GM19468 (cell line): ENCODE results near the gene COL25A1.

ENCODE experiments used
- ATAC-seq: cut with Tn5 transposase; IDR thresholded peaks from one replicate; pipeline ENCODE4 v1.9.1; 2021; ENCODE audit warnings: mild to moderate bottlenecking, moderate library complexity, moderate number of reproducible peaks; ENCODE audit not compliant: unreplicated experiment; ENCODE audit errors: extremely low read depth

The COL25A1 gene

GRCh38 chr4:108982402-108983185 is 319.9 kb downstream of the COL25A1 start:
- ATAC-seq, result no peak

GRCh38 chr4:108980455-108981239 is 321.8 kb downstream of the COL25A1 start:
- ATAC-seq, result no peak

GRCh38 chr4:108979759-108980158 is 322.7 kb downstream of the COL25A1 start:
- ATAC-seq, result no peak

GRCh38 chr4:108978066-108978465 is 324.4 kb downstream of the COL25A1 start:
- no peak for ATAC-seq

GRCh38 chr4:108972613-108973283 is 329.7 kb downstream of the COL25A1 start:
- peak; percentile 44 for ATAC-seq

GRCh38 chr4:108971473-108971872 is 331.0 kb downstream of the COL25A1 start:
- no peak for ATAC-seq

- ATAC-seq, result no peak
These were observed 336.9 kb downstream of the COL25A1 start for GRCh38 chr4:108965472-108966076.

GRCh38 chr4:108965016-108965415 is 337.4 kb downstream of the COL25A1 start:
- ATAC-seq, result no peak

GRCh38 chr4:108963910-108964309 is 338.5 kb downstream of the COL25A1 start:
- ATAC-seq, result no peak

GRCh38 chr4:108959491-108959890 is 343.0 kb downstream of the COL25A1 start:
- ATAC-seq, result no peak

GRCh38 chr4:108954880-108955279 is 347.6 kb downstream of the COL25A1 start:
- ATAC-seq, result no peak

- no peak for ATAC-seq
These were observed 348.5 kb downstream of the COL25A1 start for GRCh38 chr4:108953941-108954340.

GRCh38 chr4:108950158-108950915 is 352.1 kb downstream of the COL25A1 start:
- no peak for ATAC-seq

- ATAC-seq, result no peak
These were observed 354.9 kb downstream of the COL25A1 start for GRCh38 chr4:108947526-108947925.

GRCh38 chr4:108946237-108946636 is 356.2 kb downstream of the COL25A1 start:
- ATAC-seq, result no peak

GRCh38 chr4:108943976-108944591 is 358.4 kb downstream of the COL25A1 start:
- no peak for ATAC-seq

GRCh38 chr4:108943371-108943770 is 359.1 kb downstream of the COL25A1 start:
- no peak for ATAC-seq

GRCh38 chr4:108941904-108942430 is 360.5 kb downstream of the COL25A1 start:
- no peak for ATAC-seq

GRCh38 chr4:108940634-108941033 is 361.8 kb downstream of the COL25A1 start:
- no peak for ATAC-seq
